Measurements from ENCODE around the gene ADAMTS6.

DNA sequence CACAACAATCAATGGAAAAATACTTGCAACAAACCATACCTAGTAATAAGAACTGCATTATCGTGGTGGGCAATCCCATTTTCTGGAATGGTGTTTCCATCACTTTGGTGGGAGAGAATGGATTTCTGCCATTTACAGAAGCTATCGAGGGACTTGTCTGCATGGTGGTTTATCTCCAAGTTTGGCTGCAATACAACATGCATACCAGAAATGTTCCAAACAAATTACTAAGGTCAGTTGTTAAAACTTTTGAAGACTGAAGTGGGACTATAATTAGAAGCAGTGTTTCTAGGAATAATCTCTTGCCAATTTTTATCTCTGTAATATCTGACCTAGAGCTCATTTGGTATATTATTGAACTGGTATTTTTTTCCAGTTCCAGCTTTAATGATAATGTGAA lies 30.3 kb downstream of the ADAMTS6 start:
- TF ChIP-seq FOXK2 (IDR thresholded peaks at IDR 0.05), result no peak
- no peak for TF ChIP-seq SP1 (IDR thresholded peaks at IDR 0.05)
- no peak for TF ChIP-seq BHLHE40 (IDR thresholded peaks at IDR 0.05; ENCODE audit: borderline replicate concordance)
- TF ChIP-seq L3MBTL2 (conservative IDR thresholded peaks at IDR 0.05), result no peak
- no peak for TF ChIP-seq ELF4 (IDR thresholded peaks at IDR 0.05)
- no peak for TF ChIP-seq HDGF (IDR thresholded peaks at IDR 0.05; ENCODE audit: borderline replicate concordance)
- TF ChIP-seq ZNF384 (IDR thresholded peaks at IDR 0.05), result no peak
- no peak for TF ChIP-seq SUZ12 (IDR thresholded peaks at IDR 0.05)
- no peak for TF ChIP-seq FOXM1 (IDR thresholded peaks at IDR 0.05; ENCODE audit: borderline replicate concordance)
- no peak for TF ChIP-seq TARDBP (IDR thresholded peaks at IDR 0.05)
- TF ChIP-seq FOXA1 (IDR thresholded peaks at IDR 0.05), result no peak
